Measurements from ENCODE around the gene ESYT1.

- TF ChIP-seq, protein P1, sequence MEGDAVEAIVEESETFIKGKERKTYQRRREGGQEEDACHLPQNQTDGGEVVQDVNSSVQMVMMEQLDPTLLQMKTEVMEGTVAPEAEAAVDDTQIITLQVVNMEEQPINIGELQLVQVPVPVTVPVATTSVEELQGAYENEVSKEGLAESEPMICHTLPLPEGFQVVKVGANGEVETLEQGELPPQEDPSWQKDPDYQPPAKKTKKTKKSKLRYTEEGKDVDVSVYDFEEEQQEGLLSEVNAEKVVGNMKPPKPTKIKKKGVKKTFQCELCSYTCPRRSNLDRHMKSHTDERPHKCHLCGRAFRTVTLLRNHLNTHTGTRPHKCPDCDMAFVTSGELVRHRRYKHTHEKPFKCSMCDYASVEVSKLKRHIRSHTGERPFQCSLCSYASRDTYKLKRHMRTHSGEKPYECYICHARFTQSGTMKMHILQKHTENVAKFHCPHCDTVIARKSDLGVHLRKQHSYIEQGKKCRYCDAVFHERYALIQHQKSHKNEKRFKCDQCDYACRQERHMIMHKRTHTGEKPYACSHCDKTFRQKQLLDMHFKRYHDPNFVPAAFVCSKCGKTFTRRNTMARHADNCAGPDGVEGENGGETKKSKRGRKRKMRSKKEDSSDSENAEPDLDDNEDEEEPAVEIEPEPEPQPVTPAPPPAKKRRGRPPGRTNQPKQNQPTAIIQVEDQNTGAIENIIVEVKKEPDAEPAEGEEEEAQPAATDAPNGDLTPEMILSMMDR (IDR thresholded peaks at IDR 0.05): peak; percentile 3 to 37 (median 30)
- no peak for TF ChIP-seq POLR2A (IDR thresholded peaks at IDR 0.05; ENCODE audit: low read depth)
Measured at GRCh38 chr12:56151672-56152131, 23.6 kb downstream of the ESYT1 start.
